ENCODE data around the gene MAPKBP1. TPM values are rescaled to one million over a fixed set of nuclear protein-coding genes. Genes with fewer than 3 reads are reported as not detected.

The MAPKBP1 gene
- total RNA-seq, 2 experiments from 2014 or later = 16.1 to 16.6 TPM

DNA sequence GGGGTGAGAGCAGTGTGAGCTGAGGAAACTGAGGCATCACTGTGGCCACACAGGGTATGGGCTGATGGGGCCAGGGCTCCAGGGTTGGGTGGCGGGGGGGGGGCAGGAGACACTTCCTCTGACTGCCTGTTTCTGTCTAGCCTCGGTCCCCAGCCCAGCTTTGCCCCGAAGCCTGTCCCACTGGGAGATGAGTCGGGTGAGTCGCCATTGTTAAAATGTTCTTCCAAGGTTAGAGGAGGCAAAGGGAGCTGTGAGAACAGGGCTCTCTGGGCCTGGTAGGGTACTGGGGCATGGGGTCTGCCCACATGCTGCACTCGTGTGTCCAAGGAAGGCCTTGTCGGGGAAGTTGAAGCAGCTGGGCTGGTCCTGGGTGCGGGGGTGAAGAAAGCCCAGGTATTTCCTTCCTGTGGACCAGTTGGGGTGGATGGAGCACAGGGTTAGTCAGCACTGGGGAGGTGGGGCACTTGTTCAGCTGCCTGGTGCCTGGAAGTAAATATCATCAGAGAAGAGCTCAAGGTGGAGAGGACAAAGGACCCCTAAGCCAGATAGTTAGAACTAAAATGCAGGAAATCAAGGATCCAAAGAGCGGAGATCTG is 45.3 kb downstream of the MAPKBP1 start:
- no peaks in the 10 kb centered on the region for H3K27me3 Mint-ChIP-seq
- POLR2A ChIA-PET = no interaction called here
- H3K27ac Mint-ChIP-seq = no peak overlapping the region

DNA sequence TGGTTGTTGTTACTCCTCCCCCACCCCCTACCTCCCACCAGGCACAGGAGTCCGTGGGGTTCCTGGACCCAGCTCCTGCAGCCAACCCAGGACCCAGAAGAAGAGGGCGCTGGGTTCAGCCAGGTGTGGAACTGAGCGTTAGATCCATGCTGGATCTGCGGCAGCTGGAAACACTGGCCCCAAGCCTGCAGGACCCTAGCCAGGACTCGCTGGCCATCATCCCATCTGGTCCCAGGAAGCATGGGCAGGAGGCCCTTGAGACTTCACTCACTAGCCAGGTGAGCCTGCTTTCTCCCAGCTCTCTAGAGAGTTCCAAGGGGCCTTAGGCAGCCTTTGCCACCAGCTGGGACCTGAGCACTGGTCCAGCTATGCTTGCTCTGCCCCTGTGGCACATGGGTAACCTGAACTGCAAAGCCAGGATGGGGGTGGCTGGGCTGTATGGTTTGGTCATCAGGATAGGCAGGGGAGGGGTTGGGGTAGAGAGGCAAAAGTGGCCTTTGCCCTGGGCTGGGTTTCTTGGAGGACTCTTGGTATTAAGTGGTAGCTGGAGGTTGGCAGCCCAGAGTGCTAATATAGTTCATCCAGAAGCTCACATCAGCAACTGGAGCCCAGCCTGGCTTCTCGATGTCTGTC is 46.6 kb downstream of the MAPKBP1 start:
- POLR2A ChIA-PET = no interaction called here
- no peak overlapping the region for H3K27ac Mint-ChIP-seq

More for the DNA sequence above, 45.3 kb downstream of the MAPKBP1 start:
- intact Hi-C loops (cut with micrococcal nuclease) = no loop called here
- peaks cover 6% of the 10 kb centered on the region for H3K36me3 Mint-ChIP-seq
- CTCF ChIA-PET = interaction anchor here (1.3 to 2.9 kb wide), 4 partner anchors 8 to 85 kb away, joined by 3 to 18 read pairs (median 4); partner anchors contain the start of gene MAPKBP1
- DNase-seq = no peak
- no peak overlapping the region for H3K4me3 Mint-ChIP-seq
- no peaks in the 10 kb centered on the region for H3K4me1 Mint-ChIP-seq (ENCODE audit: low read depth)
- no peaks in the 10 kb centered on the region for H3K9me3 Mint-ChIP-seq

DNA sequence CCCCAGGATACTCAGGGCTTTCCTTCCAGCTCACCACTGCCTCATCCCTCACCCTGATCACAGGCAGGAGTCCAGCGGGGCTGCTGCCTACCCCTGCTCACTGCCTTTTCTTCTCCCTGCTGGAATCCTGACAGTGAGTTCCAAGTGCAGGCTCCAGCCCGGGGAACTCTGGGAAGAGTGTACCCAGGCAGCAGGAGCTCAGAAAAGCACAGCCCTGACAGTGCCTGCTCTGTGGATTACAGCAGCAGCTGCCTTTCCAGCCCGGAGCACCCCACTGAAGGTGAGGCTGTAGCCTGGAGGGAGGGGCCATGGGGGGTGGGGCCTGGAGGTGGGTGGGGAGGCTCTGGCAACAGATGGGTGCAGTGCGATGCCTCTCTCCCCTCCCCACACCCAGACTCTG is 47.5 kb downstream of the MAPKBP1 start:
- no peak overlapping the region for H3K4me3 Mint-ChIP-seq
- H3K27ac Mint-ChIP-seq = no peak overlapping the region
- CTCF ChIA-PET = interaction anchor here (2.9 kb wide), 1 partner anchor 10 kb away, joined by 18 read pairs; no protein-coding TSS in a partner anchor
- intact Hi-C loops (cut with micrococcal nuclease) = no loop called here
- POLR2A ChIA-PET = no interaction called here
- H3K36me3 Mint-ChIP-seq = peaks cover 6% of the 10 kb centered on the region
- no peaks in the 10 kb centered on the region for H3K4me1 Mint-ChIP-seq (ENCODE audit: low read depth)
- H3K27me3 Mint-ChIP-seq = no peaks in the 10 kb centered on the region
- DNase-seq = no peak
- H3K9me3 Mint-ChIP-seq = no peaks in the 10 kb centered on the region

More for the DNA sequence above, 46.6 kb downstream of the MAPKBP1 start:
- Mint-ChIP-seq H3K4me3 (no peak overlapping the region), H3K9me3 (no peaks in the 10 kb centered on the region), H3K27me3 (no peaks in the 10 kb centered on the region), H3K36me3 (peaks cover 6% of the 10 kb centered on the region), H3K4me1 (ENCODE audit: low read depth) (no peaks in the 10 kb centered on the region)
- CTCF ChIA-PET = interaction anchor here (1.3 to 2.9 kb wide), 4 partner anchors 9 to 84 kb away, joined by 3 to 18 read pairs (median 4); partner anchors contain the start of gene MAPKBP1
- no peak for DNase-seq
- intact Hi-C loops (cut with micrococcal nuclease) = no loop called here

DNA sequence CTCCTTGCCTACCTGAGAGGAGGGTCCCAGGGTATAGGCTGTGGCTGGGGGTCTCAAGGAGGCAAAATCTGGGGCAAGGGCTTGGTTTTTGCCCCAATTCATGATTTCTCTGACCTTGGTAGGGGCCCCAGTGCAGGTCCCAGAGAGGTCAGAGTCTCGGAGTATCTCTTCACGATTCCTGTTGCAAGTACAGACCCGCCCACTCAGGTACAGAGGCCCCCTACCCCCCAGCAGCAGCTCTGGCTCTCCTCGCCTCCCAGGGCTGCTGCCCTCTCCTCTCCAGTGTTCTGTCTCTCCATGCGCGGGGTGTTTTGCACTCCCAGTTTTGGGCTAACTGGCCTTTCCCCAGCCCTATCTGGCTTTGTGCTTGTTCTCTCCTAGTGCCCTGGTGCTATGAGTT is 48.2 kb downstream of the MAPKBP1 start:
- Mint-ChIP-seq H3K27ac (no peak overlapping the region), H3K4me3 (no peak overlapping the region), H3K36me3 (peaks cover 5% of the 10 kb centered on the region), H3K4me1 (ENCODE audit: low read depth) (no peaks in the 10 kb centered on the region), H3K9me3 (no peaks in the 10 kb centered on the region), H3K27me3 (no peaks in the 10 kb centered on the region)
- ChIA-PET CTCF (no interaction called here), POLR2A (no interaction called here)
- DNase-seq = no peak
- intact Hi-C loops (cut with micrococcal nuclease) = no loop called here

DNA sequence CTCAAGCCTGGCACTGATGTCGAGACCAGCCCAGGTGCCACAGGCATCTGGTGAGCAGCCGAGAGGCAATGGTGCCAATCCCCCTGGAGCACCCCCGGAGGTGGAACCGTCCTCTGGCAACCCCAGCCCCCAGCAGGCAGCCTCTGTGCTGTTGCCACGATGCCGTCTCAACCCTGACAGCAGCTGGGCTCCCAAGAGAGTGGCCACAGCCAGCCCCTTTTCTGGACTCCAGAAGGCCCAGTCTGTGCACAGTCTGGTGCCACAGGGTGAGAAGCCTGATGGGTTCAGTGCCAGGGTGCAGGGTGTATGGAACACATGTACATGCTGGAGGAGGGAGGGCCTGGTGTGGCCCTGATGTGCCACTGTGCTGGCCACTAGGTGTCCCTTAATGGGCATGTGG is 48.7 kb downstream of the MAPKBP1 start:
- ChIA-PET CTCF (no interaction called here), POLR2A (interaction anchor here (0.7 kb wide), 1 partner anchor 34 kb away, joined by 3 read pairs; no protein-coding TSS in a partner anchor)
- DNase-seq = no peak
- intact Hi-C loops (cut with micrococcal nuclease) = no loop called here
- H3K4me1 Mint-ChIP-seq (ENCODE audit: low read depth) = peaks cover 2% of the 10 kb centered on the region
- H3K4me3 Mint-ChIP-seq = no peak overlapping the region
- peaks cover 5% of the 10 kb centered on the region for H3K36me3 Mint-ChIP-seq
- H3K9me3 Mint-ChIP-seq = no peaks in the 10 kb centered on the region
- H3K27me3 Mint-ChIP-seq = no peaks in the 10 kb centered on the region
- H3K27ac Mint-ChIP-seq = no peak overlapping the region

DNA sequence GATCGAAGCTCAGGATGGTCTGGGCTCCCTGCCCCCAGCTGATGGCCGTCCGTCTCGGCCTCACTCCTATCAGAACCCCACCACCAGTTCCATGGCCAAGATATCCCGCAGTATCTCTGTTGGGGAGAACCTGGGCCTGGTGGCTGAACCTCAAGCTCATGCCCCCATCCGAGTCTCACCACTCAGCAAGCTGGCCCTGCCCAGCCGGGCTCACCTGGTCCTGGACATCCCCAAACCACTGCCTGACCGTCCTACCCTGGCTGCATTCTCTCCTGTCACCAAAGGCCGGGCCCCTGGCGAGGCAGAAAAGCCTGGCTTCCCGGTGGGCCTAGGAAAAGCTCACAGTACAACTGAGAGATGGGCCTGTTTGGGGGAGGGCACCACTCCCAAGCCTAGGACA is 49.2 kb downstream of the MAPKBP1 start:
- CTCF ChIA-PET = no interaction called here
- Mint-ChIP-seq H3K4me1 (ENCODE audit: low read depth) (peaks cover 2% of the 10 kb centered on the region), H3K27me3 (no peaks in the 10 kb centered on the region), H3K36me3 (peaks cover 5% of the 10 kb centered on the region), H3K4me3 (no peak overlapping the region), H3K9me3 (no peaks in the 10 kb centered on the region), H3K27ac (no peak overlapping the region)
- no peak for DNase-seq
- intact Hi-C loops (cut with micrococcal nuclease) = no loop called here
- POLR2A ChIA-PET = interaction anchor here (0.7 kb wide), 1 partner anchor 33 kb away, joined by 3 read pairs; no protein-coding TSS in a partner anchor

DNA sequence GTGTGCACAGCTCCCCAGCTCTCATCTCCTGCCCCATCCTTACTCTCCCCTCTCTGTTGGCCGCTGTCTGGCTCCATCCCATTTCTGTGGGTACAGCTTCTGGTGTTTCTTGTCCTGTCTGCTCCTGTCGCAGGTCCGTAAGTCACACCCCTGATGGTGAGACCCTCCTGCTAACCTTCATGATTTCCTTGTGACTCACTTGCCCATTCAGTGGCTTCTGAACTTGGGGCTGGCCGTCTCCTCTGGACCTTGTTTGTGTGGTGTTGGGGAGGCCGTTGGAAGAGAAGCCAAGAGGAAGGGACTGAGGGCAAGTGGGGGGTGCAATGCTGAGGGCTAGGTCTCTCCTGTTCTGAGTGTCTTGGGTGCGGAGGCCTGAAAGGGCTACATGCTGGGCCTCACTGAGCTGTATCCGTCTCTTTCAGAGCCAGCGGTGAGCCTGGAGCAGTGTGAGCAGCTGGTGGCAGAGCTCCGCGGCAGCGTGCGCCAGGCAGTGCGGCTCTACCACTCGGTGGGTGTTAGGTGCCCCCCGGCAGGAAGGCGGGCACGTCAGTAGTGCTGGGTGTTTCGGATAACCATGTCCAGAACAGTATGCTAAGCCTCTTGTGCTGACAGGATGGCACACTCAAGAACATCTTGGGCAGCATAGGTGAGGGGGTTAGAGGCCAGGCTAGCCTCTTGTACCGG is 49.9 kb downstream of the MAPKBP1 start:
- no peak overlapping the region for H3K4me3 Mint-ChIP-seq
- H3K9me3 Mint-ChIP-seq = no peaks in the 10 kb centered on the region
- ChIA-PET CTCF (interaction anchor here (0.8 kb wide), 1 partner anchor 81 kb away, joined by 3 read pairs; no protein-coding TSS in a partner anchor), POLR2A (no interaction called here)
- no peak overlapping the region for H3K27ac Mint-ChIP-seq
- intact Hi-C loops (cut with micrococcal nuclease) = no loop called here
- H3K36me3 Mint-ChIP-seq = peaks cover 3% of the 10 kb centered on the region
- H3K27me3 Mint-ChIP-seq = no peaks in the 10 kb centered on the region
- peaks cover 8% of the 10 kb centered on the region for H3K4me1 Mint-ChIP-seq (ENCODE audit: low read depth)
- DNase-seq = no peak

DNA sequence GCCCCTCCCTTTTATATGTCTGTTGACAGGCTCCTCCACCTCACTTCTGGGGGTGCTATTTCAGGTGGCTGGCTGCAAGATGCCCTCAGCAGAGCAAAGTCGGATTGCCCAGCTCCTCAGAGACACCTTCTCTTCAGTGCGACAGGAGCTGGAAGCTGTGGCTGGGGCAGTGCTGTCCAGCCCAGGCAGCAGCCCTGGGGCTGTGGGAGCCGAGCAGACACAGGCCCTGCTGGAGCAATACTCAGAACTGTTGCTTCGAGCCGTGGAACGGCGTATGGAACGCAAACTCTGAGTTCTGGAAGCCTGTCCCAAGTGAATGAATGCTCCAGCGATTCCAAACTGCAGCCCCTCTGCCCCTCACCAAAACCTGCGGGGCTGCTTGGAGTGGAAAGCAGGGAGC is 50.9 kb downstream of the MAPKBP1 start:
- CTCF ChIA-PET = interaction anchor here (0.8 to 1.8 kb wide), 4 partner anchors 14 to 80 kb away, joined by 3 to 5 read pairs (median 4); partner anchors contain the start of gene MAPKBP1
- no peaks in the 10 kb centered on the region for H3K27me3 Mint-ChIP-seq
- no peaks in the 10 kb centered on the region for H3K9me3 Mint-ChIP-seq
- no peak overlapping the region for H3K4me3 Mint-ChIP-seq
- no peak for DNase-seq
- H3K27ac Mint-ChIP-seq = no peak overlapping the region
- intact Hi-C loops (cut with micrococcal nuclease) = no loop called here
- peaks cover 3% of the 10 kb centered on the region for H3K36me3 Mint-ChIP-seq
- peaks cover 15% of the 10 kb centered on the region for H3K4me1 Mint-ChIP-seq (ENCODE audit: low read depth)
- POLR2A ChIA-PET = no interaction called here

DNA sequence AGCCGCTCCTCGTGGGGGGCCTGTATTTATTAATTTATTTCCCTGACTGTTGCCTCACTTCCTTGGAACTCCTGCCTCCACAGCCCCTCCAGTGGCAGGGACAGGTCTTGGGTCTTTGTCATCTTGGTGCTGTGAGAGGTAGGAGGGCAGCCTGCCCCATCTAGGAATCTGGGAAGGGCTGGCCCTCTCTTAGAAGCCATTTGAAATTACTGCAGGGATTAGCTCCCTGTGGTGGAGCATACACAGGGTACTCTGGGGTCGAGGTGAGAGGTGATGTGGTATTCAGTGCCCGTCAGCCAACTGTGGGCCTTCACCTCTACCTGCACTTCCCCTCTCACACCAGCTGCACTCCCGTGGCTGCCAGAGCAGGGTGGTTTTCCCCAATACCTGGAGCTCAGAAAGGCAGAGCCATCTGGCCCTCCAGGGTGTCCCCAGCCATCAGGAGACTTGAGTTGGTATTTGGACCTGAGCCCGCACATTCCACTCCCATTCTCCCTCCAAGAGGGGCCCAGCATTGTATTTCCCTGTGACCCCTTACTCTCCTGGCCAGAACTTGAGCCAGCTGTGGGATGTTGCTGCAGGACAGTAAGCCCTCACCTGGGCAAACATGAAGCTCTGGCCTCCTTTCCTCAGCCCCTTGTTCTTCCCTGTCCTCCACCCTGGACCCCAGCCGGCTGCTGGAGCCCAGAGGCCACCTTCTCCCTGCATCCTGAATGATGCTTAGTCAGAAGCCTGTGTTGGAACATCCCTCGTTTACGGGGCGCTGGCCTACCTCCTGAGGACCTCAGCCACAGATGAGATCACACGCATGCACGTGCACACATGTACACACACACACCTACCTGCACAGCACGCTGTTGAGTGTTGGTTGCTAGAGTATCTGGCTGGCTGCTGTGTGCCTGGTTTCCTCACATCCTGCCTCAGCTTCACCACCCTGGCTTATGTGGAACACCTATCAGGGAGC is 51.6 kb downstream of the MAPKBP1 start:
- no peak overlapping the region for H3K27ac Mint-ChIP-seq
- H3K4me3 Mint-ChIP-seq = peak overlapping the region; percentile 36
- ChIA-PET POLR2A (no interaction called here), CTCF (interaction anchor here (1.2 to 1.8 kb wide), 3 partner anchors 14 to 79 kb away, joined by 3 to 5 read pairs (median 5); partner anchors contain the start of gene MAPKBP1)
- H3K4me1 Mint-ChIP-seq (ENCODE audit: low read depth) = peaks cover 18% of the 10 kb centered on the region
- intact Hi-C loops (cut with micrococcal nuclease) = no loop called here
- no peaks in the 10 kb centered on the region for H3K27me3 Mint-ChIP-seq
- H3K36me3 Mint-ChIP-seq = peaks cover 3% of the 10 kb centered on the region
- no peak for DNase-seq
- no peaks in the 10 kb centered on the region for H3K9me3 Mint-ChIP-seq

DNA sequence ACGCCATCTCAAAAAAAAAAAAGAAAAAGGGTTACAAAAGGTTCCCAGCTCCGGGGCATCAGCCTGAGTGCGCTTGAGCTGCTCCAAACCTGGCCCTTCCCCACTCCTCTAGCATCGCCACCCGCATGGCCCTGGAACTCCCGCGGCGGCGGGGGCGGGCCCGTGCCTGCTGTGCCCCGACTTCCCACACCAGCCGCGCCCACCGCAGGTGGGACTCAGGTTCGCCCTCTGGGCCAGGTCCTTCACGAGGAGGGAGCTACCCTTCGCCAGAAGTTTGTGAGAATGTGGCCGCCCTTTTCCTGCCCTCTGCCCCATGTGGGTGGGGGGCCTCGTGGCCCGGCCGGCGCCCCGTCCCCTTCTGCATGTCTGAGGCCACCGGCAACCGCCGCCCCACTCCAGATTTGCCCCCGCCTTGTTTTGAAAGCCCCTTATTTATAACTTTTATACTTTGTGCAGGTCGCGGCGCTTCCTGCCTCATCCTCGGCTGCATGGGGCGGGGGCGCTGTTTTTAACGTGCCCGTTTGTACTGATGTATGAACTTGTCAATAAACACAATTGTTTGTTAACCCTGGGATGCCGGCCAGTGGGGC is 53.1 kb downstream of the MAPKBP1 start:
- no peak for DNase-seq
- H3K27ac Mint-ChIP-seq = peak overlapping the region; percentile 52

More for the DNA sequence above, 53.1 kb downstream of the MAPKBP1 start:
- H3K9me3 Mint-ChIP-seq = no peaks in the 10 kb centered on the region
- H3K36me3 Mint-ChIP-seq = peaks cover 3% of the 10 kb centered on the region
- ChIA-PET CTCF (interaction anchor here (0.7 to 2.2 kb wide), 2 partner anchors 54 to 79 kb away, joined by 3 to 17 read pairs; partner anchors contain the start of gene MAPKBP1), POLR2A (no interaction called here)
- peak overlapping the region; percentile 80 for H3K4me3 Mint-ChIP-seq
- no peaks in the 10 kb centered on the region for H3K27me3 Mint-ChIP-seq
- H3K4me1 Mint-ChIP-seq (ENCODE audit: low read depth) = peaks cover 32% of the 10 kb centered on the region
- intact Hi-C loops (cut with micrococcal nuclease) = no loop called here
